ENCODE data around the gene KDM2A.

- TF ChIP-seq CTCF (IDR thresholded peaks at IDR 0.05; ENCODE audit: borderline replicate concordance, extremely low read depth, low read length, poor library complexity, severe bottlenecking) (no peak), EZH2 (IDR thresholded peaks at IDR 0.05; ENCODE audit: borderline replicate concordance, low read depth, low read length, severe bottlenecking) (no peak)
These were observed 161.3 kb downstream of the KDM2A start for GRCh38 chr11:67280341-67280787.
